ENCODE results near the gene THAP5. TPM values are rescaled to one million over a fixed set of nuclear protein-coding genes. Genes with fewer than 3 reads are reported as not detected.

Gene THAP5
- polyA plus RNA-seq, 1 experiment, result 11.4 TPM

GRCh38 chr7:108517951-108518350, 51.6 kb downstream of the THAP5 start:
- H3K27me3 ChIP-seq (ENCODE audit: control insufficient read depth, insufficient read depth, low read length), result no peaks in the 10 kb centered on the region
- TF ChIP-seq, protein P1, sequence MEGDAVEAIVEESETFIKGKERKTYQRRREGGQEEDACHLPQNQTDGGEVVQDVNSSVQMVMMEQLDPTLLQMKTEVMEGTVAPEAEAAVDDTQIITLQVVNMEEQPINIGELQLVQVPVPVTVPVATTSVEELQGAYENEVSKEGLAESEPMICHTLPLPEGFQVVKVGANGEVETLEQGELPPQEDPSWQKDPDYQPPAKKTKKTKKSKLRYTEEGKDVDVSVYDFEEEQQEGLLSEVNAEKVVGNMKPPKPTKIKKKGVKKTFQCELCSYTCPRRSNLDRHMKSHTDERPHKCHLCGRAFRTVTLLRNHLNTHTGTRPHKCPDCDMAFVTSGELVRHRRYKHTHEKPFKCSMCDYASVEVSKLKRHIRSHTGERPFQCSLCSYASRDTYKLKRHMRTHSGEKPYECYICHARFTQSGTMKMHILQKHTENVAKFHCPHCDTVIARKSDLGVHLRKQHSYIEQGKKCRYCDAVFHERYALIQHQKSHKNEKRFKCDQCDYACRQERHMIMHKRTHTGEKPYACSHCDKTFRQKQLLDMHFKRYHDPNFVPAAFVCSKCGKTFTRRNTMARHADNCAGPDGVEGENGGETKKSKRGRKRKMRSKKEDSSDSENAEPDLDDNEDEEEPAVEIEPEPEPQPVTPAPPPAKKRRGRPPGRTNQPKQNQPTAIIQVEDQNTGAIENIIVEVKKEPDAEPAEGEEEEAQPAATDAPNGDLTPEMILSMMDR (IDR thresholded peaks at IDR 0.05; ENCODE audit: low read depth, low read length), result no peak
- ChIA-PET POLR2A (interaction anchor here (1.3 kb wide), 1 partner anchor 8 kb away, joined by 3 read pairs; the partner anchor contains the start of gene PNPLA8), CTCF (interaction anchor here (0.5 to 4.5 kb wide), 3 partner anchors 16 to 643 kb away, joined by 3 to 42 read pairs (median 4); no protein-coding TSS in a partner anchor)
- H3K9me3 ChIP-seq (ENCODE audit: control insufficient read depth, insufficient read depth, low read length), result no peaks in the 10 kb centered on the region
- no peak for DNase-seq (ENCODE audit: low read depth, low spot score)
- H3K27ac ChIP-seq (ENCODE audit: low read depth, low read length), result no peak overlapping the region
- H3K4me3 ChIP-seq (ENCODE audit: low read depth, low read length), result no peak overlapping the region

DNA sequence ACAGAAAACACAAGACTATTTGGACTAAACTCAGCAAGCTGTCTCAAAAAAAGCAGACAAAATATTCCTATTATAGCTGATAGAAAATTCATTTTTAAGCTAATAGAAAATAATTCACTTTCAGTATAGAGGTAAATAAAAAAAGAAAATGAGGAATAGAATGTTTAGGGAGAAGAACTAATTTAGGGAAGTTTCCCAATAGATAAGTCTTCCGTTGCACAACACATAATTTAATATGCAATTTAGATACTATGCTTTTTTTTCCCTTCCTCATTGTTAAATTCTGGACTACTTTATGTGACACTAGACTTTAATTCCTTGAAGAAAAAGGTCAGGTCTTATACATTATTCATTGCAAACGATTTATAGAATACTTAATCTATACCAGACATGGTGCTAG, 53.9 kb downstream of the THAP5 start:
- no peaks in the 10 kb centered on the region for H3K27me3 ChIP-seq (ENCODE audit: control insufficient read depth, insufficient read depth, low read length)
- H3K4me3 ChIP-seq (ENCODE audit: low read depth, low read length), result no peak overlapping the region
- TF ChIP-seq, protein P1 (IDR thresholded peaks at IDR 0.05; ENCODE audit: low read depth, low read length), result no peak
- no peaks in the 10 kb centered on the region for H3K9me3 ChIP-seq (ENCODE audit: control insufficient read depth, insufficient read depth, low read length)
- H3K27ac ChIP-seq (ENCODE audit: low read depth, low read length), result no peak overlapping the region
- CTCF ChIA-PET, result no interaction called here
- POLR2A ChIA-PET, result no interaction called here
- DNase-seq (ENCODE audit: low read depth, low spot score), result no peak

GRCh38 chr7:108515013-108515412, 54.5 kb downstream of the THAP5 start:
- Histone ChIP-seq H3K9me3 (ENCODE audit: control insufficient read depth, insufficient read depth, low read length) (no peaks in the 10 kb centered on the region), H3K27ac (ENCODE audit: low read depth, low read length) (no peak overlapping the region), H3K27me3 (ENCODE audit: control insufficient read depth, insufficient read depth, low read length) (no peaks in the 10 kb centered on the region), H3K4me3 (ENCODE audit: low read depth, low read length) (no peak overlapping the region)
- DNase-seq (ENCODE audit: low read depth, low spot score), result no peak
- TF ChIP-seq, protein P1 (IDR thresholded peaks at IDR 0.05; ENCODE audit: low read depth, low read length), result no peak
- ChIA-PET POLR2A (no interaction called here), CTCF (no interaction called here)

Other genes with a start within 250 kb of the THAP5 start
- 0.24 and 0.66 TPM in 2 replicates for gene NRCAM, start 113.3 kb downstream of the THAP5 start, polyA plus RNA-seq (2011; rRNA removed)
- gene PNPLA8, start 43.6 kb downstream of the THAP5 start, polyA plus RNA-seq (2011; rRNA removed), result 18.7 and 26.7 TPM in 2 replicates
- 7.8 and 9.3 TPM in 2 replicates for gene DNAJB9, start 168 bp upstream of the THAP5 start, polyA plus RNA-seq (2011; rRNA removed)

Data from AG04450 (cell line).